WI38 (cell line): ENCODE results near the gene OS9.

ENCODE experiments used
- H3K4me3 ChIP-seq: 2 replicates; pipeline ENCODE4 v1.5.1; 2011; ENCODE audit warnings: low read depth, mild to moderate bottlenecking, control low read depth, low read length
- CTCF ChIP-seq: IDR thresholded peaks from 2 replicates; pipeline ENCODE4 v1.5.1; 2012; ENCODE audit warnings: low read depth, mild to moderate bottlenecking, control low read depth, low read length

The OS9 gene

DNA sequence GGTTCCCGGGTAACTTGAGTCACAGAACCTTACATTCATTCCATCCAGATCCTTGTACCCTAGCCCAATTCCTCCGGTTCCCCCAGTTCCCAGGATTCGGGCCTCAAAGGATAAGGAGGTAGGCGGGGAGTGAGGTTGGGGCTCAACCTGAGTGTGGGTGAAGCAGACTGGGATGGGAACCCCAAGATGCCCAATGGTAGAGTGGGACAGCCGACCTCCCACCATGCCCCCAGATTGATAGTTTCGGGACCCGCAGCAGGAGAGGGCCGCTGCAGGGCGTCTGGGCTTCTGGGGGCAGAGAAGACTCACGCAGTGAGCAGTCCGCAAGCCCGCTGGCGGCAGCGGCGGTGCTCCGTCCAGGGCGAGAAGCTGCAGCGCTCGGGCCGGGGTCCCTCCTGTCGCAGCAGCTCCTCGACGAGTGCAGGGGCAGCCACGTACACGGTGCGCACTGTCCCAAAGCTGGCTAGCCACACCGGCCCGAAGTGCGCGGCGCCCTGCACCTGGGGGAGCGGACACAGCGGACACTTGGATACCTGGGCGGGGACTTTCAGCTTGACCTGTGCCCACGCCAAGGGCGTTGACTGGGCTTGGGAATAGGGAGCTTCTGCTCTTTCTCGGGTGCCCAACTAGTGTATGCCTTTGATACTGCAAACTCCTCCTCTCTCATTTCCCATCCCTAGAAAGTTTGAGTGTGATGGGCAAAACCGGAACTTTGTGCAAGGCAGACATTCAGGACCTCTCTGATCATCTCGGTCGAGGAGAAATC lies 71.9 kb downstream of the OS9 start:
- no peak overlapping the region; the same call in 1 of the 2 replicates for H3K4me3 ChIP-seq
- TF ChIP-seq CTCF: no peak

DNA sequence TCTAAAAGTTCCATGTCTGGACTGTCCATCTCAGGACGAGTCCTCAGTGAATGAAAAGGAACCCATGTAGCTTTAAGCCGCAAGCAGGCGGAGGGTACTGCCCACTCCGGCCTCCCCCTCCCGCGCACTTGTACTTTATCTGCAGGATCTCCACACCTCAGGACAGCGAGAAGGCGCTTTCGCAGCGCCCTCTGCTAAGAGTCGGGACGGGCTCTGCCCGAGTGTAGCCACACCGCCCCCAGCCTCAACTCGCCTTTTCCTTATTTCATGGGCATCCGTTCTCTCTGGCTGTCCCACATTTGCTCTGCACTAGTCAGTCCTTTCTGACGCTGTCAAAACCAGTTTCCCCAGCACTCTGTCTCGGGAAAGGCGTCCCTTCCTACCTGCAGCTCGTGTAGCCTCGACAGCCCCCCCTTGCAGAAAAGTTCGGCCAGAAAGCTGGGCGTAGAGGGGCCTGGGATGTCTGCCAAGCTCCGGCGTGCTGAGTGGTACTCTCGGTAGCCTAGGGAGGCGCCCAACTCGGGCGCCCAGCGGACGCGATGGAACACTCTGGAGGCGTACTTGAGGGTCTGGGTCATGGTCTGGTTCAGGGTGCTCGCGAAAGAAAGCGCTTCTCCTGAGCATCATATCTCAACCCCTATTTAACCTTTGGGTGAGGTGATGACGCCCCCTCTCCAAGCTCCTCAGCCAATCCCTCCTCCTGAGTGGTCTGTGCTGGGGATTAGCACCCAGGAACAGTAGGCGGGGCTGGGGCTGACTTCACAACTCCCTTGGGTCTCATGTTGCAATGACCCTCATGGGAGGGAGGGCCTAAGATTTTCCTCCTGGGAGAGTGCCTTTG lies 72.8 kb downstream of the OS9 start, which contains the start of gene CYP27B1:
Gene CYP27B1 (minus strand): TSS at position 615 of the 841 bp plus-strand sequence. CDS start 37 bp downstream, at position 578.
- TF ChIP-seq CTCF: no peak
- H3K4me3 ChIP-seq: peak within 1 kb of the TSS; percentile 29; the same call in 1 of the 2 replicates

DNA sequence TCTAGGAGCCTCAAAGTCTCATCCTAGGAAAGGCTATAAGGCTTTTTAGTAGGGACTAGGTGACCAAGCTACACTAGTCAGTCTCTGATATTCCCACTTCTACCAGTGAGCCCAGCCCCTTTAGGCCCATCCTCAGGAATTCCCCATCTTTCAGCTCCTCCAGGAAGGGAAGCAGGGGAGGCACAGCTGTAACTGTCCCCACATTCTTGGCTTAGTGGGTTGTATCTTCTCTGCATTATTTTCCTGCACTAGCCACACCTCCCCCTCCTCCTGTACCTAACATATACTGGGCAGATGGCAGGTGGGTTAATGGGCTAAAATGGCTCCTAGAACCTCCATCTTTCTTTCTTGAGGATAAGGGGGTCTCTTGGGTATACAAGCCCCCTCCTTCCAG lies 73.4 kb downstream of the OS9 start:
- H3K4me3 ChIP-seq: no peak overlapping the region
- no peak for TF ChIP-seq CTCF

DNA sequence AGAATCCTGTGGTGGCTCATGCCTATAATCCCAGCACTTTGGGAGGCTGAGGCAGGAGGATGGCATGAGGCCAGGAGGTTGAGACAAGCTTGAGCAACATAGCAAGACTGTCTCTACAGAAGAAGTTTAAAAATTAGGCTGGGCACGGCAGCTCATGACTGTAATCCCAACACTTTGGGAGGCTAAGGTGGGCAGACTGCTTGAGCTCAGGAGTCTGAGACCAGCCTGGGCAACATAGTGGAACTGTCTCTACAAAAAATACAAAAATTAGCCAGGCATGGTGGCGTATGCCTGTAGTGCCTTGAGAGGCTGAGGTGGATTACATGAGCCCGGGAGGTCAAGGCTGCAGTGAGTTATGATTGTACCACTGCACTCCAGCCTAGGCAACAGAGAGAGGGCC lies 73.9 kb downstream of the OS9 start:
- TF ChIP-seq CTCF: no peak
- no peak overlapping the region for H3K4me3 ChIP-seq

- no peak for TF ChIP-seq CTCF
- H3K4me3 ChIP-seq: no peak overlapping the region
Observed at GRCh38 chr12:57769594-57769993, 75.7 kb downstream of the OS9 start.

DNA sequence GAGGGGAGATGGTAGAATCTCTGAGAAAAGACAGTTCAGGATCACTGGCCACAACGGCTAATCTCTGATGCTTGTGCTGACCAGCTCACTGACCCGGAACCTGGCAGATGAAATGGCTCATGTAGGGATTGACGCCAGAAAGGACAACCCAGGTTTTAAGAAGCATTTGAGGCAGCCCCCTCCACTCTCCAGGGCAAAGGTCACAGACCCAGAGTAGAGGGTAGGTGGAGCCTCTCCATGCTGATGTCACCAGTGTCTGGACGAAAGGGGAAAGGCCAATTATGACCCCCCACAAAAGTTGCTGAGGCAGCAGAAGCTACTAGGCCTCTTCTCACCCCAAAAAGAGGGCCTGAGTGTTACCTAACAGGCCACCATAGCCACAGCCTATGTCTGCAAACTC lies 76.8 kb downstream of the OS9 start:
- peak overlapping the region; percentile 89; the same call in 1 of the 2 replicates for H3K4me3 ChIP-seq
- no peak for TF ChIP-seq CTCF
